HEK293 (cell line): Measurements from ENCODE around the gene GUCY1A2.

ENCODE experiments used
- CTCF ChIA-PET: fragments of 350-600 bp; formaldehyde crosslinking; extraction: SDS; loops from one replicate; lab custom pipeline; 2021; ENCODE audit warnings: antibody characterized with exemption; lab: Yijun Ruan, JAX
- POLR2A ChIA-PET: fragments of 300-600 bp; formaldehyde crosslinking; extraction: SDS; loops from one replicate; lab custom pipeline; 2020; ENCODE audit warnings: antibody characterized with exemption, inconsistent platforms; lab: Yijun Ruan, JAX
- H3K27ac ChIP-seq: fragments of 200-500 bp; sonication (Bioruptor generic); 2 replicates; pipeline ENCODE4 v1.5.1; 2014; ENCODE audit warnings: low read depth, low read length, control low read depth, inconsistent platforms; ENCODE audit errors: extremely low read depth
- H3K36me3 ChIP-seq, 2 experiments: fragments of 200-500 bp in 1 of 2; sonication (Bioruptor generic) in 1 of 2; 1 replicate in 1 of 2; 2 replicates in 1 of 2; pipeline ENCODE4 v1.5.1; 2014 to 2017; ENCODE audit warnings: inconsistent platforms in 2 of 2, low read length in 2 of 2; ENCODE audit not compliant: control insufficient read depth in 2 of 2, insufficient read depth in 1 of 2
- H3K4me1 ChIP-seq: fragments of 200-500 bp; sonication (Bioruptor generic); 2 replicates; pipeline ENCODE4 v1.5.1; 2014; ENCODE audit warnings: mild to moderate bottlenecking, low read length, inconsistent platforms; ENCODE audit not compliant: control insufficient read depth, insufficient read depth
- H3K4me3 ChIP-seq: 2 replicates; pipeline ENCODE4 v1.5.1; 2011; ENCODE audit warnings: low read depth, mild to moderate bottlenecking, control low read depth, low read length, moderate library complexity
- H3K9me3 ChIP-seq: fragments of 200-500 bp; sonication (Bioruptor generic); 2 replicates; pipeline ENCODE4 v1.5.1; 2014; ENCODE audit warnings: low read depth, low read length, inconsistent platforms; ENCODE audit not compliant: control insufficient read depth, insufficient read depth
- GFI1B ChIP-seq: fragments of 450-650 bp; formaldehyde crosslinking; IDR thresholded peaks from 2 replicates; pipeline ENCODE4 v1.5.1; 2016; ENCODE audit warnings: missing biosample characterization, missing genetic modification characterization
- PBX3 ChIP-seq: sonication (generic); formaldehyde crosslinking; IDR thresholded peaks from 2 replicates; pipeline ENCODE4 v1.8.1; 2022; ENCODE audit warnings: mild to moderate bottlenecking, moderate library complexity, missing genetic modification reagents
- PRDM1 ChIP-seq: fragments of 450-650 bp; formaldehyde crosslinking; IDR thresholded peaks from 2 replicates; pipeline ENCODE4; 2016; ENCODE audit warnings: missing biosample characterization, missing genetic modification characterization
- PRDM2 ChIP-seq: fragments of 450-650 bp; formaldehyde crosslinking; IDR thresholded peaks from 2 replicates; pipeline ENCODE4 v1.5.1; 2016; ENCODE audit warnings: missing biosample characterization, missing genetic modification characterization, borderline replicate concordance
- ZBTB7A ChIP-seq: fragments of 450-650 bp; formaldehyde crosslinking; IDR thresholded peaks from 2 replicates; pipeline ENCODE4 v1.5.1; 2016; ENCODE audit warnings: low read depth, missing biosample characterization, missing genetic modification characterization
- ZFP41 ChIP-seq: fragments of 450-650 bp; formaldehyde crosslinking; IDR thresholded peaks from 2 replicates; pipeline ENCODE4 v1.5.1; 2016; ENCODE audit warnings: missing biosample characterization, missing genetic modification characterization, borderline replicate concordance
- ZNF133 ChIP-seq: fragments of 450-650 bp; formaldehyde crosslinking; IDR thresholded peaks from 2 replicates; pipeline ENCODE4 v1.5.1; 2016; ENCODE audit warnings: missing biosample characterization, missing genetic modification characterization
- ZNF140 ChIP-seq: fragments of 450-650 bp; formaldehyde crosslinking; IDR thresholded peaks from 2 replicates; pipeline ENCODE4 v1.5.1; 2016; ENCODE audit warnings: missing biosample characterization, missing genetic modification characterization
- ZNF16 ChIP-seq: fragments of 450-650 bp; formaldehyde crosslinking; IDR thresholded peaks from 2 replicates; pipeline ENCODE4 v1.5.1; 2016; ENCODE audit warnings: low read depth, missing biosample characterization, missing genetic modification characterization
- ZNF169 ChIP-seq: fragments of 450-650 bp; formaldehyde crosslinking; IDR thresholded peaks from 2 replicates; pipeline ENCODE4 v1.5.1; 2016; ENCODE audit warnings: missing biosample characterization, missing genetic modification characterization
- ZNF18 ChIP-seq: fragments of 450-650 bp; formaldehyde crosslinking; IDR thresholded peaks from 2 replicates; pipeline ENCODE4 v1.5.1; 2016; ENCODE audit warnings: missing biosample characterization, missing genetic modification characterization
- ZNF19 ChIP-seq: fragments of 450-650 bp; formaldehyde crosslinking; IDR thresholded peaks from 2 replicates; pipeline ENCODE4; 2016; ENCODE audit warnings: missing biosample characterization, missing genetic modification characterization, low read depth
- ZNF2 ChIP-seq: fragments of 450-650 bp; formaldehyde crosslinking; IDR thresholded peaks from 2 replicates; pipeline ENCODE4 v1.5.1; 2016; ENCODE audit warnings: missing biosample characterization, missing genetic modification characterization
- ZNF211 ChIP-seq: fragments of 450-650 bp; formaldehyde crosslinking; IDR thresholded peaks from 2 replicates; pipeline ENCODE4 v1.5.1; 2016; ENCODE audit warnings: low read depth, missing biosample characterization, missing genetic modification characterization
- ZNF248 ChIP-seq: fragments of 450-650 bp; formaldehyde crosslinking; IDR thresholded peaks from 2 replicates; pipeline ENCODE4 v1.5.1; 2017; ENCODE audit warnings: missing biosample characterization, missing genetic modification characterization
- ZNF354C ChIP-seq: fragments of 450-650 bp; formaldehyde crosslinking; IDR thresholded peaks from 2 replicates; pipeline ENCODE4 v1.5.1; 2016; ENCODE audit warnings: missing biosample characterization, missing genetic modification characterization, low read depth, borderline replicate concordance
- ZNF37A ChIP-seq: fragments of 450-650 bp; IDR thresholded peaks from 2 replicates; pipeline ENCODE4 v1.5.1; 2018; ENCODE audit warnings: missing biosample characterization, missing genetic modification characterization
- ZNF514 ChIP-seq: fragments of 450-650 bp; formaldehyde crosslinking; IDR thresholded peaks from 2 replicates; pipeline ENCODE4 v1.5.1; 2016; ENCODE audit warnings: missing biosample characterization, missing genetic modification characterization
- ZNF555 ChIP-seq: fragments of 450-650 bp; formaldehyde crosslinking; conservative IDR thresholded peaks from 2 replicates; pipeline ENCODE4 v1.5.1; 2017; ENCODE audit warnings: missing biosample characterization, mild to moderate bottlenecking, missing genetic modification characterization, inconsistent platforms
- ZNF621 ChIP-seq: fragments of 450-650 bp; formaldehyde crosslinking; IDR thresholded peaks from 2 replicates; pipeline ENCODE4 v1.5.1; 2017; ENCODE audit warnings: missing biosample characterization, missing genetic modification characterization
- ZNF837 ChIP-seq: fragments of 450-650 bp; formaldehyde crosslinking; IDR thresholded peaks from 2 replicates; pipeline ENCODE4 v1.5.1; 2016; ENCODE audit warnings: missing biosample characterization, missing genetic modification characterization

The GUCY1A2 gene

GRCh38 chr11:106974831-106975230, 43.4 kb downstream of the GUCY1A2 start:
- POLR2A ChIA-PET: interaction anchor here (1.0 kb wide), 1 partner anchor 44 kb away, joined by 3 read pairs; the partner anchor contains the start of gene GUCY1A2
- CTCF ChIA-PET: no interaction called here

GRCh38 chr11:106971864-106972263, 46.4 kb downstream of the GUCY1A2 start:
- ChIA-PET CTCF (interaction anchor here (0.6 to 1.2 kb wide), 2 partner anchors 9 to 16 kb away, joined by 3 read pairs; no protein-coding TSS in a partner anchor), POLR2A (no interaction called here)
- TF ChIP-seq ZNF140 (tag by site-specific recombination) (no peak), ZNF211 (tag by site-specific recombination) (no peak), ZBTB7A (tag by site-specific recombination) (no peak), ZNF169 (tag by site-specific recombination) (no peak), ZNF2 (tag by site-specific recombination) (no peak), PRDM2 (tag by site-specific recombination) (no peak), ZNF555 (tag by site-specific recombination) (no peak), ZNF514 (tag by site-specific recombination) (no peak), ZNF19 (tag by site-specific recombination) (no peak), ZNF133 (tag by site-specific recombination) (no peak), PRDM1 (tag by site-specific recombination) (no peak), PBX3 (no peak), ZFP41 (tag by site-specific recombination) (no peak), ZNF354C (tag by site-specific recombination) (no peak), ZNF18 (tag by site-specific recombination) (no peak), GFI1B (tag by site-specific recombination) (no peak), ZNF37A (tag by site-specific recombination) (no peak), ZNF837 (no peak)
- H3K27ac ChIP-seq: no peak overlapping the region
- H3K4me3 ChIP-seq: no peak overlapping the region
- H3K4me1 ChIP-seq: no peaks in the 10 kb centered on the region
- no peaks in the 10 kb centered on the region for H3K36me3 ChIP-seq
- H3K9me3 ChIP-seq: no peaks in the 10 kb centered on the region

More at GRCh38 chr11:106974831-106975230, 43.4 kb downstream of the GUCY1A2 start:
- no peak overlapping the region for H3K4me3 ChIP-seq
- no peaks in the 10 kb centered on the region for H3K9me3 ChIP-seq
- H3K4me1 ChIP-seq: no peaks in the 10 kb centered on the region
- H3K27ac ChIP-seq: no peak overlapping the region
- H3K36me3 ChIP-seq: no peaks in the 10 kb centered on the region
- TF ChIP-seq ZNF16 (tag by site-specific recombination) (no peak), ZNF248 (tag by site-specific recombination) (no peak), ZNF621 (tag by site-specific recombination) (no peak)
